DLD1 (cell line): ENCODE measurements around the gene GCM1.

ENCODE experiments used
- in situ Hi-C: cut with HindIII; loops from 2 replicates; pipeline ENCODE4 v1.10.0; 2017; ENCODE audit warnings: low sequenced_read_pairs

Gene GCM1

DNA sequence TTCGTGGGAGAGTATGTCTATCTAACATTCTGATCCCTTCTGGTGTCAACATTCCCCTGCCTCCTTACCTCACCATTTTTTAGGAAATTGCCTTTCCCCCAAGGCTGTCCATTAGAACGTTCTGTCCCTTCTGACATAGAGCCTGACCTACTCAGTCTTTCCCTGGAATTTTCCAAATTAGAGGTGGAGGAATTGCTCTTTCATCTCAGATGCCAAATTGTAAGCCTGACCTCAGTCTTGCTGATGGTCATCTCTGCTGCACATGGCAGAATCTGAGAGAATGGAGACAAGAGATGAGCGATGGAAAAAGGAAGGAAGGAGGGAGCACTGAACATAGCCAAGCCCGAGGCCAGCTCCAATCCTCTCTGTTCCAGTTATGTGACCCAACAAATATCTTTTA is 5.4 kb upstream of the GCM1 start:
- in situ Hi-C loops: no loop called here

DNA sequence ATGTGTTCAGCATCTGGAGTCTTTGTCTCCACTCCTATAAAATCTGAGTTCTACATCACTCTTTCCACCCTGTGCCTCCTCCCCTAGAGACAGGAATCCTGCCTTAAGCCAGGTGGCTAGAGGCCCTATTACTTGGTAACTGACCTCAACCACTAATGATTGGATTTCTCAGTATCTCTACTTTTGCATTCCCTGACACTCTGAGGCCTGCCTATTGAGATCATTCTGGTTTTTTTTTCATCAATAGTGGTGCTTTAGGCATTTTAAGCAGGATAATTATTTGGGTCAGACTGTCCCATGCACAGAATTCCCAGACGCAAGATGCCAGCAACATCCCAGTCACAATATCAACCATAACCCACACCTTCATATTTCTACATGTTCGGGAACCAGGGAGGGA is 3.9 kb upstream of the GCM1 start:
- in situ Hi-C loops: no loop called here

DNA sequence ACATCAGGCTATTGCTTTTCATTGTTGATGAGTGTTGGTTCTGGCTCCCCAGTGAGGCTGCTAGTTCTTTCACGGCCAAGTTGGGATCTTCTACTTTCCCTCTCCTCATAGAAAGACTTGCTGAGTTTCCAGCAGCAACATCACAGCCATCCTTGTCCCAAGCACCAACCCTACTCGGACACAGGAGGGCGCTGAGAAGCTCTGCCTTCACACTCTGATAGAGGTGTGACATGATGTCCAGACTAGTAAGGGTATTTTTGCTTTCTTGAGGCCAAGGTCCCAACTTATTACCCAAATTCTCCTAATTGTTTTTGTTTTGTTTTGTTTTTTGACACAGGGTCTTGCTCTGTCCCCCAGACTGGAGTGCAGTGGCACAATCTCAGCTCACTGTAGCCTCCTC is 3.0 kb upstream of the GCM1 start:
- in situ Hi-C loops: no loop called here

DNA sequence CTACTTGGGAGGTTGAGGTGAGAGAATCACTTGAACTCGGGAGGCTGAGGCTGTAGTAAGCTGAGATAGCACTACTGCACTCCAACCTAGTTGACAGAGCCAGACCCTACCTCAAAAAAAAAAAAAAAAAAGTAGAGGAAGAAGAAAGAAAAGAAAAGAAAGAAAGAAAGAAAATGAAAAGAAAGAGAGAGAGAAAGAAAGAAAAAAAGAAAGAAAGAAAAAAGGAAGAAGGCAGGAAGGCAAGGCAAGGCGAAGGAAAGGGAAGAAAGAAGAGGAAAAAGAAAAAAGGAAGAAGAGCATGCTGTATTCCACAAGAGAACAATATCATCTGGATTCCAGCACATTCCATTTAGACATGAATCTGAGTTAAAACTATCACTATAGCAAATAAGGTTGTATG is 3.8 kb downstream of the GCM1 start:
- in situ Hi-C loops: no loop called here

DNA sequence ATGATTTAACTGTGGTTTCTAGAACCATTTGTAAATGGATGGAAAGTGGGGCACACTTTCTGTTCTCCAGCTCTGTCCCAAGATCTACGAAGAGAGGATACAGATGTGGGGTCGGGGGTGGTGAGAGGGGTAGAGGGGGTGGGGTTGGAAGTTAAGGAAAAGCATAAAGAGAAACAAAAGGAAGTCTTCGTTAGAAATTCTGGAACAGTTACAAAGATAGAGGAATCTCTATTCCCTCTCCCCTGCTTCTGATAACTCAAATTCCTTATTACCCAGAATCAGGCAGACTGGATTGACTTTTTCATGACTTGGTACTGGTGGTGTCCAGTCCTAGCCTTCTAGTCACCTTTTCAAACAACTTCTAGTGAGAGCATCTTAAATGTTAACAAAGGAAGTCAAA is 4.9 kb downstream of the GCM1 start:
- in situ Hi-C loops: no loop called here

DNA sequence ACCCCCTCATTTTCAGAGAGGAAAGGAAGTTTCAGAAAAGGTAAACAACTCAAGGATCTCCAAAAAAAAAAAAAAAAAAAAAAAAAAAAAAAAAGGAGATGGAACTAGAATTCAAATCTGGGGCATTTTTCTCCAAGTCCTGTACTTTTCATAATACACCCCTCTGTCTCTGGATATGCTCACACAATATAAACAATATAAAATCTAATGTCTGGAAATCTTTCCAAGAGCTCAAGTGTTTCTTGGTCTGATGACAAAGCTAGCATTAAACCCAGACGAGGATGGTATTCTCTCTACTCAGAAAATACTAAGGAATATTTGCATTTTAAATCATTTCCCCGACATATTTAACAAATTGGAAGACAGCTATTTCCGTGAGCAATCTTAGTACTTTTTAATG is 5.8 kb downstream of the GCM1 start:
- in situ Hi-C loops: no loop called here

DNA sequence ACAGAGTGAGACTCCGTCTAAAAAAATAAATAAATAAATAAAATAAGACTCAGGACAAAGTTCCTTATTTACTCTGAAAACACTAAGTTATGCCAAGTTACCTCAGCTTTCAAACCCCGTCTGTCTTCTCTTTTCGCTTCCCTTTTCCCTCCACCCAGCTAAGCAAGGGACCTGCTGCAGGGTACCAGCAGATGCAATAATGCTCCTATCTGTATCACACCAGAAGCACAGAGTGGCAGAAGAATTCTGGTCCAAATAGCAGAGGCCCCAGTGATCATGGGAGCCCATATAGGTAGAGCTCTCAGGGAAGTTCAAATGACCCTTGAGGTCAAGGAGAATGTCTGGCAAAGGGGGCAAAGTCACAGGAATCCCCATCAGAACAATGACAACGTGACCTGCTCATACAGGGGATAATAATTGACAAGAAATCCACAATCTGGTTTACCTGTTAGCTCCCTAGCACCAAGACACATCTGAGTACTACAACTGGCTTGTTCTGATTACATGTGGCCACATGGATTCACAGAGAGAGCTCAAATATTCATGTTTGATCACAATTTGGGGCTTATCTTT is 8.7 kb downstream of the GCM1 start:
- in situ Hi-C loops: no loop called here

DNA sequence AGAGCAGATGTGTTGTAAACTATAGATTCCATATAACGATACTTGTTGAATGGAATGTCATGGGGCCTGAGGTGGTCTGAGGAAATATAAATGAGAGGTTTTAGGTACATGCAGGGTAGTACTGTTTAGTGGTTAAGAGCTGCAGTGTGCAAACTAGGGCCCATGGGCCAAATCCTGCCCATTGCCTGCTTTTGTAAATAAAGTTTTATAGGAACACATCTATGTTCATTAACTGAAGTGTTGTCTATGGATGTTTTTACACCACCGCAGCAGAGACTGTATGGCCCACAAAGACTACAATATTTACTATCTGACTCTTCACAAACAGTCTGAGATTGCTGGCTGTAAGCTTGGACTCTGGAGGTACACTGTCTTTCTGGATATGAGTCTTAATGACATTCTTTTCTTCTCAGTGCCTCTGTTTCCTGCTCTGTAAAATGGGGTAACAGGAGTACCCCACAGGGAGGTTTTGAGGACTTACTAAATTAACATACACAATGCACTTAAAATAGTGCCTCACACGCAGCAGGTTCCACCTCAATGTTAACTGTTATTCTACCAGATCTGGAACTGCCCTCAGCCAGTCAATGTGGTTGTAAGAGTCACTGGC is 12.5 kb downstream of the GCM1 start:
- in situ Hi-C loops: no loop called here

DNA sequence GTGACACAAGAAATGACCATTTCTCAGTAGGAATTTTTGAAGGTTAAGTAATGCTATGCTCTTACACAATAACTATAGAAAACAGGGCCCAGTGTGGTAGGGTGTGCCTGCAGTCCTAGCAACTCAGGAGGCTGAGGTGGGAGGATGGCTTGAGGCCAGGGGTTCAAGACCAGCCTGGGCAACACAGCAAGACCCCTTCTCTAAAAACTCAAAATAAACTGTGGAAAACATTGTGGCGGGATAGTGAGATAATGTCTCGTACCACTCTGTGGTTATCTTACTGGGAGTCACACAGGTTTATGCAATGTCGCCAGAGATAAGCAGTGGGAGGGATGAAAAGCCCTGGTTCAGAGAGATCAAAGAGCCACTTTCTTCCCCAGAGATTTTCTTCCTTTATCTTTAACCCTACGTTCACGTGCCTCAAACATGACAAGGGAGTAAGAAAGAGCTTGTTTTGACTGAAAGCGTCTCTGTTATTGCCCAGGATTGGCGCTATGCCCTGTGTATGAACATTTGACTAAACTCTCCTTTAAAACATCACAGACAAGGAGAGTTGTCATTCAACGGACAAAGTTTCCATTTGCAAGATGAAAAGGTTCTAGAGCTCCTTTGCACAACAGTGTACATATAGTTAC is 13.9 kb downstream of the GCM1 start:
- in situ Hi-C loops: no loop called here

DNA sequence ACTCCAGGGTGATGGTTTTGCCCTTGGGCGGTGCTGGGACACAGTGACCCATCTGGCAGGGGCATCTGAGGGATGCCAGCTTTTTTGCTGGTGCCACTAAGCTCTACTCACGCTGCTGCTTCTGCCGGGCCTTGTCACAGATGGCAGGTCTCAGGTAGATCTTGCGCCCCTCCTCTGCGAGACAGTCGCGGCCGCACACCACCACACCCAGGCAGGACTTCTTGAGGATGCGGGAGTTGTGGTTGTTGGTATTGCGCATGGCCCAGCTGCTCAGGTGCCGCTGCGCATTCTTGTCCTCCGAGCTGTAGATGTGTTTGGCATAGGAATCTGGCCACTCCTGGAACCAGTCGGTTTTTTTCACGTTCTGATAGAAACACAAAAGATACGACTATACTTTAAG is 14.7 kb downstream of the GCM1 start:
- in situ Hi-C loops: no loop called here

DNA sequence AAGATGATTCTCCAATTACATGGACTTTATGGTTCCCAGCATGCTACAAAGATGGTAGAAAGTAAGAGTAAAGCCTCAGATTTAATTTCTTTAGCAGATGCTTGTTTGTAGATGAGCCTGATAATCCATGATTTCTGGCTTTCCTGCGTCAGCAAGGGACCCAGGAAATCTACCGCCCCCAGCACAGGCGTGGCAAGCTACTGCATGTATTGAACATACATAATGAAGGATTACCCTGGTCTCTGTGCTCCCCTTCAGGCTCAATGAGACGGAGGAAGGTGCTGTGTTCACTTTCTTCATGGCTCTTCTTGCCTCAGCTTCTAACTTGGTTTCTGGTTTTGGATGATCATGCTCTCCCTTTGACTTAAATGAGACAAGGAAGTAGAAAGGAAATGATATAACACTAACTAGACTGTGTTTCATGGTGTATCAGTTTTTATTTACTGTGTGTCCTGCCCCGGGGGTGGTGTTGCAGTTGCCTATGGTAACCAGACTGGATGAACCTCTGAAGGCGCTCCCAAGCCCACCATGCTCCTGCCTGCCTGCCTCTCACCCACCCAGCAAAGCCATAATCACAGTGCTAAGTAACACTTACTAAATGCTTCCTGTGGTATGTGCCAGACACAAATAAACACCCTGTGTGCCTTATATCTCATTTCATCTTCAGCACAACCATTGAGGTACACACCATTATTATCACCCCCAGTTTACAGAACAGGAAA is 17.9 kb downstream of the GCM1 start:
- in situ Hi-C loops: no loop called here

DNA sequence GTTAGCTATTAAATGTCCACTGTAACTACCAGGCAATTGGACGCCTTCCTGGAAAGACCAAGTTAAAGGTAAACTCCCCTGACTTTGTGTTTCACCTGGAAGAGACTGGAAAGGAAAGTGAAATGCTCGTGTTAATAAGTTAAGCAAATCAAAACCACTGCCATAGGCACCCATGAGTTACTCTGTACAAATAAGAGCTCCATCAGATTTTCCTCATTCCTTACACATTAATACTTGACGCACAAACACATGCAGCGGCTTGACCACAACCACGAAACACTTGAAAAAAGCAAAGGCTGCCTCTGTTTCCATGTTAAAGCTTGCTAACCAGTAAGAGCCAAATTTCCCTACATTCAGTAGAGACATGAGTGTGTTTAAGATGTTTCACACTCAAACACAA is 19.8 kb downstream of the GCM1 start:
- in situ Hi-C loops: no loop called here

DNA sequence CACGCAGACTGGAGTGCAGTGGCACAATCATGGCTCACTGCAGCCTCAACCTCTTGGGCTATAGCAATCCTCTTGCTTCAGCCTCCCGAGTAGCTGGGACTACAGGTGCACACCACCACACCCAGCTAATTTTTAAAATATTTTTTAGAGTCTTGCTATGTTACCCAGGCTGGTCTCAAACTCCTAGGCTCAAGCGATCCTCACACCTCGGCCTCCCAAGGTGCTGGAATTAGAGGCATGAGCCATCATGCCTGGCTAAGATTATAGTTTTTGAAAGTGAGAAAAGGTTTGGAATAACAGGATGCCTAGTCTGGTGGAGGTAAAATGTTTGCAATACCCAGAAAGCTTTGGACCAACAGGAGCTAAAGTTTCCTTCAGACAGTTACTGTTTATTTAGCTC is 23.4 kb downstream of the GCM1 start:
- in situ Hi-C loops: no loop called here

DNA sequence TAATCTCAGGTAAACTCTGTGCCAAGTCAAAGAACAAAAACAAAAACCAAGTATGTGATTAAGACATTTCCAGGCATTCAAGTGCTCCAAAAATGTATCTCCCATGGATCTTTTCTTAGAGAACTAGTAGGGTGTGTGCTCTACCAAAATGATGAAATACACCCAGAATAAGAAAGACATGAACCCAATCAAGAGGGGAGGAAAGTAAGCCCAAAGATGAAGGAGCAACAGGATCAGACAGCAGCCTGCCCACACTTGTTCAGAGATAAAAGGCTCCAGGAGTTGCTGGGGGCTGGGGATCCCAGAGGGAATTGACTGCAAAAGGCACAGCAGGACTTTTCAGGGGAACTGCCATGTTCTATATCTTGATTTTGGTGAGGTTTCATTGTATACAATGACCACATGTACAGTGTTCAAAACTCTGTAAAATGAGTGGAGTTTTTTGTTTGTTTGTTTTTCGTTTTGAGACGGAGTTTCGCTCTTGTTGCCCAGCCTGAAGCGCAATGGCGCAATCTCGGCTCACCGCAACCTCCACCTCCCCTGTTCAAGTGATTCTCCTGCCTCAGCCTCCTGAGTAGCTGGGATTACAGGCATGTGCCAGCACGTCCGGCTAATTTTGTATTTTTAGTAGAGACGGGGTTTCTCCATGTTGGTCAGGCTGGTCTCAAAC is 24.4 kb downstream of the GCM1 start:
- in situ Hi-C loops: no loop called here

DNA sequence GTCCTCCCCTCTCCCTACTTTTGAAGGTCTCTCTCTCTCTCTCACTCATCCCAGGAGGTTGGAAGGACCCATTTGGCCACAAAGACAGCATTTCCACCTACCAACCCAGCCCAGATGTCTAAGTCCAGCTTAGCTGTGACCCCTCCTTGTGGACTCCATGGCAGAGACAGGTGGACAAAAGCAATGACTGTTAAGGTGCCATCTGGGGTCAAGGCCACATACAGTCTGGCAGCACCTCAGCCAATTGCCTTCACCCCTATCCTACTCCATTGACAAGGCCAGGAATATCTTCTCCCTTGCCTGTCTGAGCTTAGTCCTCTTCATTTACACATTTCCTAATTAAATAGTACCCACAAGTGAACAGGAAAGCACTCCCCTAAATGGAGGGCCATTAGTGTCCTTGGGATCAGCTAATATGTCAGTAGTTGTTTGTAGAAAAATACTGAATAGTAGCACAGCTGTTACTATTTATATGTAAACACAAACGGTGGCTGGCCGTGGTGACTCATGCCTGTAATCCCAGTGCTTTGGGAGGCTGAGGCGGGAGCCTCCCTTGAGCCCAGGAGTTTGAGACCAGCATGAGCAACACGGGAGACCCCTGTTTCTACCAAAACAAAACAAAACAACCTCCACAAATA is 28.8 kb downstream of the GCM1 start:
- in situ Hi-C loops: no loop called here

DNA sequence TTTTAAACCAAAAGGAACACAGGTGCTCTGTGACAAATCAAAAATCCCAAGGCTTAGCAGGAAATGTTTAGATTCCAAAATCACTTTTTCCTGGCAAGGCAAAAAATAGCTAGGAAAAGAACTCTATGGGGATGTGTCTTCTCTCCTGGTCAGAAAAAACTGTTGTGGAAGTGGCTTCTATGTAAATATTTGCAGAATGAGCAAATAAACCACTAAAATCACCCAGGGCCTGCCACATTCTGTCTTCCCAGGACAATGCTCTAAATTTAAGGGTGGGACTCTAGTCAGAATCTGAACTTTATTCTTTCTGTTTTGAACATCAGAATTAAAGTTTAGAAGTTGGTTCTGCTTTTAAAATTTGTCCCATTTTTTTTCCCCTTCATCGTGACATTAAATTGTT is 29.3 kb downstream of the GCM1 start:
- in situ Hi-C loops: no loop called here

DNA sequence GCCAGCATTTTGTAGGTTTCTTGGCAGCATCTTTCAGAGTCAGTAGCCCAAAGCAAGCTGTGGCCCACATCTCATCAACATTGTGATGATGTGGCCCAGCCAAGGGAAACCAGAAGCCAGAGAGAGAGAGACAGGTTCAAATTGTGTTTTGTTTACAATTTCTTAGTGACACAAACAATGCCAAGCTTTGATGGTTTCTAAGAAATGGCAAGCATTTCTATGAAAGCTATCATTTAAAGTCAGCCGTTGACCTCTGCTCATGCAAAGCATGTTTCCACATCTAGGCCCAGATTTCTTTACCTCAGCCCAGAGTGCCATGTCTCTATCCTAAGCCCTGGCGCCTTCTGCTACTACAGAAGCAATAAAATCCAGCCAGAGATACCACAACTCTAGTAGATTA is 32.9 kb downstream of the GCM1 start:
- in situ Hi-C loops: no loop called here

DNA sequence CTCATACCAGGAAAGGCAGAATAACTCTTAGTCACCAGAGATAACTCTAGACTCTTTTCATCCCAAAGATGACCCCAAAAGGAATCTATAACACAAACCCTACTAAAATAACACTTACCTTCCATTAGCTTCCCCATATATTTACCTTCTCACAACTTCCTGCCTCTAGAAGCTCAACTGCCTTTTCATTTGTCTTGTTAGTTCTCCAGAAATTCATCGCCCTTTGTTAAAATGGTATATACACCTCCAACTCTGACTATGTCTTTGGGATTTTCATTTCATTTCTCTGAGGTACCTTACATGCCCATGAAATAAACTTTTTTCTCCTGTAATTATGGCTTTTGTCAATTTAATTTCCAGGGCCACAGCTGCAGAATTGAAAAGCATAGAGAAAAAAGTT is 33.5 kb downstream of the GCM1 start:
- in situ Hi-C loops: no loop called here

DNA sequence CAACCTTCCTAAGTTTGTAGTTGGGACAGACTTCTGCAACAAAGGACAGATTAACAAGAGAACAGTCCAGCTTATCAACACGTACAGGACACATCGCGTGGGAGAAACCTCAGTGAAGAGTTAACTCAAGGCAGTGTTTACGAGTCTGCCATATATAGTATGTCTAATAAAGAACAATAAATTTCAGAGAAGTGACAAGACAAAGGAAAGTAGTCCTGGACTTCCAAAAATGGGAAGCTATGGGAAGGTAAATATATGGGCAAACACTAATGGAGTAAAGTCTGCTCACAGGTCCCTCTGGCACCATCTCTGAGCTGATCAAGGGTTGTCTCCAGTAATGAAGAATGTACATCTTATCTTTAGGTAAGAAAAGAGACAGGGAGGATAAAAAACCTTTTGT is 34.9 kb downstream of the GCM1 start:
- in situ Hi-C loops: no loop called here

DNA sequence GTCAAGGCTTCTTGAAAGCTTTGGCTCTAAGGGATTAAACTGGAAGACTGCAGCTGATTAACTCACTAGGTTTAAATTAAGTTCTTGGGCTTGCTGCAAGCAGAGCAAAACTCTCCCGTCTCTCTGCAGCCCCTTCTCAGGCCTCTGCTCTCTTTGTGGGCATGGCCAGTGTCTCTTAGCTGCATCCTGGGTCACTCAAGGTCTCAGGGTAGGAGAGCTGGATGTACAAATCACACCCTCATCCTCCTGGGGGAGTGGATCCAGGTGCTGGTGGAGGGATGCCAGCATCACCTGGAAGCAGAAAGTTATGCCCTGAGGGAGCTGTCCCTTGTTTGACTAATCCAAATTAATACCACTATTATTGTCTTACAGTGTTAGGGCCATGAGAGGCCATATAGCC is 35.8 kb downstream of the GCM1 start:
- in situ Hi-C loops: no loop called here

DNA sequence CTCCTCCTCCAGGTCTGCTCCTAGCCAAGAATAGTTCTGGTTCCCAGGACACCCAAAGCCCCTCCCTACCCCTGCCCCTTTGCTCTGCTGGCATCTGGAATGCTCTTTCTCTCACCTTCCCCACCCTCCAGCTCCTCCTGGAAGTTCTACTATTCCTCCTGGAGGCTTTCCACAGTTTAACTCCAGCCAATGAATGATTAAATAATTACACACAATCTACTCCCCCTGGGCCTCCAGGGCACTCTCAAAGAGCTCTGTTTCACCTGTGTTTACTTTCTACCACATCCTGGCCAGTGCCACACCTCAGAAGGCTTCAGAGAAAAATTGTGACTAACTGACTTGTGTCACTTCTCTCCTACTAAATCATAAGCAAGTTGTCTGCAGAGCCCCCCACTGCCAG is 36.2 kb downstream of the GCM1 start:
- in situ Hi-C loops: no loop called here
